H1 (cell line): ENCODE measurements around the gene CYB561D2. TPM values are rescaled to one million over a fixed set of nuclear protein-coding genes. Genes with fewer than 3 reads are reported as not detected.

ENCODE experiments used
- BACH1 ChIP-seq: IDR thresholded peaks from 2 replicates; pipeline ENCODE4 v1.6.1; 2012; ENCODE audit warnings: low read length, improper control_type of control experiment
- JUN ChIP-seq: IDR thresholded peaks from 2 replicates; pipeline ENCODE4 v1.6.1; 2011; ENCODE audit warnings: low read depth, mild to moderate bottlenecking, improper control_type of control experiment, low read length
- POLR2AphosphoS5 ChIP-seq: IDR thresholded peaks from 2 replicates; pipeline ENCODE4 v1.6.1; 2011; ENCODE audit warnings: low read depth, low read length
- SP2 ChIP-seq: IDR thresholded peaks from 2 replicates; pipeline ENCODE4 v1.6.1; 2012; ENCODE audit warnings: mild to moderate bottlenecking, low read length, inconsistent platforms
- polyA plus RNA-seq, 7 experiments: library from polyadenylated mRNA; depleted of rRNA in 3 of 7; stranded (reverse) in 5 of 7; unstranded in 2 of 7; fragments of >200 nt in 5 of 7; fragments of 200-250 nt in 2 of 7; gene quantifications; 1 replicate in 5 of 7; 2 replicates in 1 of 7; 4 replicates in 1 of 7; pipeline versions ENCODE4 v1.2.1 to v1.2.3, GENCODE V29; 2011 to 2013; ENCODE audit warnings: missing spikeins in 2 of 7, mixed read lengths in 2 of 7
- total RNA-seq: library from RNA; stranded (reverse); fragmentation: NEBNext Ultra II Directional; extraction: Animal tissue kit (Norgen Biotek cat#: 25700); gene quantifications from 2 replicates; pipeline ENCODE4 v1.2.1, GENCODE V29; 2021
- TF ChIP-seq, protein P1 (sequence below): fragments of 300-600 bp; sonication (generic); IDR thresholded peaks from 2 replicates; pipeline ENCODE4 v1.7.1; 2012; ENCODE audit warnings: low read length, moderate library complexity, mild to moderate bottlenecking, inconsistent platforms; ENCODE audit not compliant: insufficient replicate concordance

The CYB561D2 gene
- total and polyA plus RNA-seq, 2 of the 8 experiments (the other 6 are each of a cell fraction or from before 2014, with no cell fraction given) = 9.8 to 34.0 TPM

DNA sequence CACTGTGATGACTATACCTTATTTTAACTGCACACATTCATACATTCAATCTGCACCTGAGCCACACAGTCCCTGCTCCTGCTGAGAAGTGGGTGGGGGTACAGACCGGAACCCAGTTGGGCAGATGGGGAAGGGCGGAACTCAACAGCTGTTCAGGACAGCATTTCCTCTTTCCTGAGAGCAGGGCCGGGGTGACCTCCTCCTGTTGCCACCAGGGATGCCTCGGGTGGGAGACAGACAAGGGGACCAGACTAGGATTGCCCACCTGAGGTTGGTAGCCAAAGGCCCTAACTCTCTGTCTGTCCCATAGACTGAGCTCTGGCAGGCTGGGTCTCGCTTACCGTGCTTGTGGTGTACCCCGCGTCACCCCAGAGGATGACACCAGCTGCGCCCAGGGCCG is 32.0 kb upstream of the CYB561D2 start (continued):
- TF ChIP-seq, protein P1, sequence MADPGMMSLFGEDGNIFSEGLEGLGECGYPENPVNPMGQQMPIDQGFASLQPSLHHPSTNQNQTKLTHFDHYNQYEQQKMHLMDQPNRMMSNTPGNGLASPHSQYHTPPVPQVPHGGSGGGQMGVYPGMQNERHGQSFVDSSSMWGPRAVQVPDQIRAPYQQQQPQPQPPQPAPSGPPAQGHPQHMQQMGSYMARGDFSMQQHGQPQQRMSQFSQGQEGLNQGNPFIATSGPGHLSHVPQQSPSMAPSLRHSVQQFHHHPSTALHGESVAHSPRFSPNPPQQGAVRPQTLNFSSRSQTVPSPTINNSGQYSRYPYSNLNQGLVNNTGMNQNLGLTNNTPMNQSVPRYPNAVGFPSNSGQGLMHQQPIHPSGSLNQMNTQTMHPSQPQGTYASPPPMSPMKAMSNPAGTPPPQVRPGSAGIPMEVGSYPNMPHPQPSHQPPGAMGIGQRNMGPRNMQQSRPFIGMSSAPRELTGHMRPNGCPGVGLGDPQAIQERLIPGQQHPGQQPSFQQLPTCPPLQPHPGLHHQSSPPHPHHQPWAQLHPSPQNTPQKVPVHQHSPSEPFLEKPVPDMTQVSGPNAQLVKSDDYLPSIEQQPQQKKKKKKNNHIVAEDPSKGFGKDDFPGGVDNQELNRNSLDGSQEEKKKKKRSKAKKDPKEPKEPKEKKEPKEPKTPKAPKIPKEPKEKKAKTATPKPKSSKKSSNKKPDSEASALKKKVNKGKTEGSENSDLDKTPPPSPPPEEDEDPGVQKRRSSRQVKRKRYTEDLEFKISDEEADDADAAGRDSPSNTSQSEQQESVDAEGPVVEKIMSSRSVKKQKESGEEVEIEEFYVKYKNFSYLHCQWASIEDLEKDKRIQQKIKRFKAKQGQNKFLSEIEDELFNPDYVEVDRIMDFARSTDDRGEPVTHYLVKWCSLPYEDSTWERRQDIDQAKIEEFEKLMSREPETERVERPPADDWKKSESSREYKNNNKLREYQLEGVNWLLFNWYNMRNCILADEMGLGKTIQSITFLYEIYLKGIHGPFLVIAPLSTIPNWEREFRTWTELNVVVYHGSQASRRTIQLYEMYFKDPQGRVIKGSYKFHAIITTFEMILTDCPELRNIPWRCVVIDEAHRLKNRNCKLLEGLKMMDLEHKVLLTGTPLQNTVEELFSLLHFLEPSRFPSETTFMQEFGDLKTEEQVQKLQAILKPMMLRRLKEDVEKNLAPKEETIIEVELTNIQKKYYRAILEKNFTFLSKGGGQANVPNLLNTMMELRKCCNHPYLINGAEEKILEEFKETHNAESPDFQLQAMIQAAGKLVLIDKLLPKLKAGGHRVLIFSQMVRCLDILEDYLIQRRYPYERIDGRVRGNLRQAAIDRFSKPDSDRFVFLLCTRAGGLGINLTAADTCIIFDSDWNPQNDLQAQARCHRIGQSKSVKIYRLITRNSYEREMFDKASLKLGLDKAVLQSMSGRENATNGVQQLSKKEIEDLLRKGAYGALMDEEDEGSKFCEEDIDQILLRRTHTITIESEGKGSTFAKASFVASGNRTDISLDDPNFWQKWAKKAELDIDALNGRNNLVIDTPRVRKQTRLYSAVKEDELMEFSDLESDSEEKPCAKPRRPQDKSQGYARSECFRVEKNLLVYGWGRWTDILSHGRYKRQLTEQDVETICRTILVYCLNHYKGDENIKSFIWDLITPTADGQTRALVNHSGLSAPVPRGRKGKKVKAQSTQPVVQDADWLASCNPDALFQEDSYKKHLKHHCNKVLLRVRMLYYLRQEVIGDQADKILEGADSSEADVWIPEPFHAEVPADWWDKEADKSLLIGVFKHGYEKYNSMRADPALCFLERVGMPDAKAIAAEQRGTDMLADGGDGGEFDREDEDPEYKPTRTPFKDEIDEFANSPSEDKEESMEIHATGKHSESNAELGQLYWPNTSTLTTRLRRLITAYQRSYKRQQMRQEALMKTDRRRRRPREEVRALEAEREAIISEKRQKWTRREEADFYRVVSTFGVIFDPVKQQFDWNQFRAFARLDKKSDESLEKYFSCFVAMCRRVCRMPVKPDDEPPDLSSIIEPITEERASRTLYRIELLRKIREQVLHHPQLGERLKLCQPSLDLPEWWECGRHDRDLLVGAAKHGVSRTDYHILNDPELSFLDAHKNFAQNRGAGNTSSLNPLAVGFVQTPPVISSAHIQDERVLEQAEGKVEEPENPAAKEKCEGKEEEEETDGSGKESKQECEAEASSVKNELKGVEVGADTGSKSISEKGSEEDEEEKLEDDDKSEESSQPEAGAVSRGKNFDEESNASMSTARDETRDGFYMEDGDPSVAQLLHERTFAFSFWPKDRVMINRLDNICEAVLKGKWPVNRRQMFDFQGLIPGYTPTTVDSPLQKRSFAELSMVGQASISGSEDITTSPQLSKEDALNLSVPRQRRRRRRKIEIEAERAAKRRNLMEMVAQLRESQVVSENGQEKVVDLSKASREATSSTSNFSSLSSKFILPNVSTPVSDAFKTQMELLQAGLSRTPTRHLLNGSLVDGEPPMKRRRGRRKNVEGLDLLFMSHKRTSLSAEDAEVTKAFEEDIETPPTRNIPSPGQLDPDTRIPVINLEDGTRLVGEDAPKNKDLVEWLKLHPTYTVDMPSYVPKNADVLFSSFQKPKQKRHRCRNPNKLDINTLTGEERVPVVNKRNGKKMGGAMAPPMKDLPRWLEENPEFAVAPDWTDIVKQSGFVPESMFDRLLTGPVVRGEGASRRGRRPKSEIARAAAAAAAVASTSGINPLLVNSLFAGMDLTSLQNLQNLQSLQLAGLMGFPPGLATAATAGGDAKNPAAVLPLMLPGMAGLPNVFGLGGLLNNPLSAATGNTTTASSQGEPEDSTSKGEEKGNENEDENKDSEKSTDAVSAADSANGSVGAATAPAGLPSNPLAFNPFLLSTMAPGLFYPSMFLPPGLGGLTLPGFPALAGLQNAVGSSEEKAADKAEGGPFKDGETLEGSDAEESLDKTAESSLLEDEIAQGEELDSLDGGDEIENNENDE = no peak
- no peak for TF ChIP-seq SP2
- no peak for TF ChIP-seq BACH1
- TF ChIP-seq POLR2AphosphoS5 = no peak
- TF ChIP-seq JUN = no peak
